SK-N-SH treated with all-trans-retinoic acid at 6 μM for 48 hours (cell line): ENCODE data around the gene NPY4R.
"Not testable (repeated sequence)": the region's sequence is repeated elsewhere in the genome, so short reads cannot be mapped to it uniquely, and the experiment has no call there.

Source experiments
- ATAC-seq: fragments of 200-7000 bp; cut with Tn5 transposase; 3 replicates; pipeline ENCODE4 v1.9.1; 2020; ENCODE audit warnings: mild to moderate bottlenecking, moderate library complexity
- BACH2 ChIP-seq: fragments of 250-450 bp; sonication (Bioruptor Pico); IDR thresholded peaks from 2 replicates; pipeline ENCODE4 v1.9.0; 2021; ENCODE audit warnings: mild to moderate bottlenecking, borderline replicate concordance
- CREB5 ChIP-seq: fragments of 250-450 bp; sonication (Bioruptor Pico); IDR thresholded peaks from 2 replicates; pipeline ENCODE4 v1.5.1; 2020; ENCODE audit warnings: low read depth, mild to moderate bottlenecking, moderate library complexity
- CSDC2 ChIP-seq: fragments of 250-450 bp; sonication (Bioruptor Pico); IDR thresholded peaks from 2 replicates; pipeline ENCODE4 v1.5.0; 2020; ENCODE audit warnings: mild to moderate bottlenecking, moderate library complexity
- CSRNP3 ChIP-seq: fragments of 250-450 bp; sonication (Bioruptor Pico); IDR thresholded peaks from 2 replicates; pipeline ENCODE4 v1.5.1; 2021; ENCODE audit warnings: mild to moderate bottlenecking, moderate library complexity
- GLIS3 ChIP-seq: fragments of 250-450 bp; sonication (Bioruptor Pico); IDR thresholded peaks from 2 replicates; pipeline ENCODE4 v1.5.0; 2020; ENCODE audit warnings: mild to moderate bottlenecking, moderate library complexity
- ISL1 ChIP-seq: fragments of 250-450 bp; sonication (Bioruptor Pico); IDR thresholded peaks from 2 replicates; pipeline ENCODE4 v2.1.2; 2022; ENCODE audit warnings: mild to moderate bottlenecking, moderate library complexity
- OSR1 ChIP-seq: fragments of 250-450 bp; sonication (Bioruptor Pico); IDR thresholded peaks from 2 replicates; pipeline ENCODE4 v1.8.0; 2022; ENCODE audit warnings: moderate library complexity, mild to moderate bottlenecking, inconsistent platforms
- PATZ1 ChIP-seq: fragments of 250-450 bp; sonication (Bioruptor Pico); IDR thresholded peaks from 2 replicates; pipeline ENCODE4 v1.8.0; 2020; ENCODE audit warnings: mild to moderate bottlenecking, moderate library complexity, borderline replicate concordance
- POU6F1 ChIP-seq: fragments of 250-450 bp; sonication (Bioruptor Pico); IDR thresholded peaks from 2 replicates; pipeline ENCODE4 v1.8.0; 2021; ENCODE audit warnings: low read depth, mild to moderate bottlenecking, moderate library complexity, borderline replicate concordance
- PPARA ChIP-seq: fragments of 250-450 bp; sonication (Bioruptor Pico); IDR thresholded peaks from 2 replicates; pipeline ENCODE4 v1.5.0; 2020; ENCODE audit warnings: mild to moderate bottlenecking, borderline replicate concordance
- SNAI2 ChIP-seq: fragments of 250-450 bp; sonication (Bioruptor Pico); IDR thresholded peaks from 2 replicates; pipeline ENCODE4 v1.5.0; 2020; ENCODE audit warnings: mild to moderate bottlenecking, moderate library complexity
- TCF4 ChIP-seq: fragments of 250-450 bp; sonication (Bioruptor Pico); IDR thresholded peaks from 2 replicates; pipeline ENCODE4 v1.8.0; 2021; ENCODE audit warnings: mild to moderate bottlenecking, moderate library complexity, borderline replicate concordance
- ZFP3 ChIP-seq: fragments of 250-450 bp; sonication (Bioruptor Pico); IDR thresholded peaks from 2 replicates; pipeline ENCODE4 v1.5.0; 2020; ENCODE audit warnings: mild to moderate bottlenecking, moderate library complexity
- ZFP30 ChIP-seq: fragments of 450-650 bp; formaldehyde crosslinking; IDR thresholded peaks from 2 replicates; pipeline ENCODE4 v1.5.0; 2022; ENCODE audit warnings: mild to moderate bottlenecking, moderate library complexity
- ZNF565 ChIP-seq: fragments of 450-650 bp; formaldehyde crosslinking; conservative IDR thresholded peaks from 2 replicates; pipeline ENCODE4 v1.5.0; 2020; ENCODE audit warnings: low read depth, mild to moderate bottlenecking, moderate library complexity
- ZNF8 ChIP-seq: fragments of 450-650 bp; formaldehyde crosslinking; IDR thresholded peaks from 2 replicates; pipeline ENCODE4 v1.5.0; 2020; ENCODE audit warnings: mild to moderate bottlenecking, moderate library complexity

NPY4R gene

GRCh38 chr10:46465765-46466164 lies at the start of gene NPY4R:
TSS of gene NPY4R (minus strand) at chr10:46465958. CDS start at chr10:46462635, 3,323 bp downstream.
- peak; percentile 56 for ATAC-seq

GRCh38 chr10:46515366-46515765 lies 49.6 kb upstream of the NPY4R start:
- no peak for TF ChIP-seq SNAI2
- no peak for TF ChIP-seq ZFP3 (CRISPR knock-in tag)
- no peak for TF ChIP-seq ISL1
- TF ChIP-seq TCF4, result no peak
- TF ChIP-seq GLIS3 (CRISPR knock-in tag), result no peak
- TF ChIP-seq, all 23 proteins: peak for 0
- ATAC-seq, result no peak

- TF ChIP-seq CSDC2 (no peak), OSR1 (no peak), ISL1 (no peak), POU6F1 (CRISPR knock-in tag) (no peak), BACH2 (CRISPR knock-in tag) (no peak), SNAI2 (no peak), ZNF8 (CRISPR knock-in tag) (no peak), PPARA (CRISPR knock-in tag) (no peak)
- TF ChIP-seq, all 23 proteins: peak for 0
- ATAC-seq, result no peak
These were observed 49.1 kb upstream of the NPY4R start for GRCh38 chr10:46514899-46515298.

- ATAC-seq, result no peak
- no peak for TF ChIP-seq POU6F1 (CRISPR knock-in tag)
- no peak for TF ChIP-seq TCF4
- no peak for TF ChIP-seq SNAI2
- no peak for TF ChIP-seq CSRNP3 (CRISPR knock-in tag)
- TF ChIP-seq ZNF565 (CRISPR knock-in tag), result no peak
- no peak for TF ChIP-seq ZFP30 (CRISPR knock-in tag)
- no peak for TF ChIP-seq ZFP3 (CRISPR knock-in tag)
- TF ChIP-seq BACH2 (CRISPR knock-in tag), result no peak
- no peak for TF ChIP-seq ISL1
- no peak for TF ChIP-seq PATZ1
- no peak for TF ChIP-seq CREB5 (CRISPR knock-in tag)
- no peak for TF ChIP-seq ZNF8 (CRISPR knock-in tag)
- no peak for TF ChIP-seq PPARA (CRISPR knock-in tag)
- TF ChIP-seq CSDC2, result no peak
These were observed 48.7 kb upstream of the NPY4R start for GRCh38 chr10:46514431-46514861.

GRCh38 chr10:46513333-46513732 lies 47.6 kb upstream of the NPY4R start:
- not testable (repeated sequence) for ATAC-seq

- not testable (repeated sequence) for ATAC-seq
These were observed 47.0 kb upstream of the NPY4R start for GRCh38 chr10:46512725-46513124.

- not testable (repeated sequence) for ATAC-seq
These were observed 46.2 kb upstream of the NPY4R start for GRCh38 chr10:46512002-46512401.

- ATAC-seq, result not testable (repeated sequence)
These were observed 34.2 kb upstream of the NPY4R start for GRCh38 chr10:46499990-46500389.

- not testable (repeated sequence) for ATAC-seq
These were observed 33.4 kb upstream of the NPY4R start for GRCh38 chr10:46498985-46499703.

- ATAC-seq, result not testable (repeated sequence)
These were observed 32.1 kb upstream of the NPY4R start for GRCh38 chr10:46497878-46498277.

- not testable (repeated sequence) for ATAC-seq
These were observed 31.6 kb upstream of the NPY4R start for GRCh38 chr10:46497401-46497800.
